GM18502 (cell line): Measurements from ENCODE around the gene NOS1.
"Not testable (repeated sequence)": the region's sequence is repeated elsewhere in the genome, so short reads cannot be mapped to it uniquely, and the experiment has no call there.

Experiments
- ATAC-seq: cut with Tn5 transposase; IDR thresholded peaks from one replicate; pipeline ENCODE4 v1.9.1; 2021; ENCODE audit warnings: mild to moderate bottlenecking; ENCODE audit not compliant: unreplicated experiment, poor library complexity

The NOS1 gene

DNA sequence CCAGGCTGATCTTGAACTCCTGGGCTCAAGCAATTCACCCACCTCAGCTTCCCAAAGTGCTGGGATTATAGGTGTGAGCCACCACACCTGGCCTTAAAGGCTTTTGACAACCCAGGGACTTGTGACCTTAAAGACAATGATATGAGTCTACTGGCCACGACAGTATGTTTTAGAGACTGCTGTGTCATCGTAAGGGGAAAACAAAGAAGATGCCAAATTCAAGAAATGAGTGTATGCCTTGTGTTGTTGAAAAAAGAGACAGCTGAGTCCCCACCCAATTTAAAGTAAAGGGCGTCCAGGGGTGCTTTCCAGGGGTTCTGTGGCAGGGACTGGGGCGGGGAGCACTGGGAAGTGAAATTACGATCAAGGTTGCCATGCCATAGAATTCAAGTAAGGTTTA, 144.7 kb downstream of the NOS1 start:
- ATAC-seq, result no peak

DNA sequence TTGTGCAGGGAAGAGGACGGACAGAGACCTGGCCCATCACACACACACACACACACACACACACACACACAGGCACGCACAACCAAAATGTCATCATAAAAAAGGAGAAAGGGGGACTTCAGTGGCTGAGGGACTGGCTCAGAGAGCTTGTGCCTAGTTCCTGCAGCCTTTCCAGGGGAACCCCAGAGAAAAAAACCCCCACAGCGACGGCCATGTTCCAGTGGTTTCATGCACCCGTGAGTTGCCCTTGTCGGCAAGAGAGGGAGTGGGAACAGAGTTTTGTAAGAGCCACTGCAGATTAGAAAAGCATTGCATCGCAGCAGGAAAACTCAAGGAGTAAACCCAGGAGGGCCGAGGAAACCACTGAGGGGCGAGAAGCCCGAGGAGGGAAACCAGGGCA, 146.6 kb downstream of the NOS1 start:
- no peak for ATAC-seq

GRCh38 chr12:117213295-117213808, 148.1 kb downstream of the NOS1 start:
- no peak for ATAC-seq

DNA sequence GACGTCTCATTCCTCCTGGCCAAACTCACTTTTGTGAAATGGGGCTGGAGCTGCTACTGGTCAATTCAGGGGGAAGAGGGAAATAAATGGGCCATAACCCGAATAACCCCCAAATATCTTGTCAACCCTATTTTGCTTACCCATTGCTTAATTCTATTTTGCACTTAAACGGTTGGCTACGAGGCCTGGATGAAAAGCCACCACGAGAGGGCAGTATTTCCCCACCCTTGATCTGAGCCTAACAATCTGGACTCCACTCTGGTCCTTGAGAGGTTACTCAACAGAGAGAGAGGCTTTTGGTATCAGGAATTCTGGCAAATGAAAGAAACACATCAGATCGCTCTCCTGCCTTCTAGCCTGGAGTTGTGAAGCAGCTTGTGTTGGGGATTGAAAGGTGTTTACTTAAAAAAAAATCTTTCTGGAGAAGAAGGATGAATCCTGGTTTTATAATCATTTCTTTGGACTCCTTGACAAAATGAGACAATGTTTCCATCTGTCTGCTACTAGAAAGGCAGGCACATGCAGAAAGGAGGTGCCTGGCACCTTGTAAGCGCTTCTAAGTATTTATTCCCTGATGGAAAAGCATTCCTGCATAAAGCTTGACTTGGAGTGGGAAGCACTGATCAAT, 148.7 kb downstream of the NOS1 start:
- ATAC-seq, result no peak

DNA sequence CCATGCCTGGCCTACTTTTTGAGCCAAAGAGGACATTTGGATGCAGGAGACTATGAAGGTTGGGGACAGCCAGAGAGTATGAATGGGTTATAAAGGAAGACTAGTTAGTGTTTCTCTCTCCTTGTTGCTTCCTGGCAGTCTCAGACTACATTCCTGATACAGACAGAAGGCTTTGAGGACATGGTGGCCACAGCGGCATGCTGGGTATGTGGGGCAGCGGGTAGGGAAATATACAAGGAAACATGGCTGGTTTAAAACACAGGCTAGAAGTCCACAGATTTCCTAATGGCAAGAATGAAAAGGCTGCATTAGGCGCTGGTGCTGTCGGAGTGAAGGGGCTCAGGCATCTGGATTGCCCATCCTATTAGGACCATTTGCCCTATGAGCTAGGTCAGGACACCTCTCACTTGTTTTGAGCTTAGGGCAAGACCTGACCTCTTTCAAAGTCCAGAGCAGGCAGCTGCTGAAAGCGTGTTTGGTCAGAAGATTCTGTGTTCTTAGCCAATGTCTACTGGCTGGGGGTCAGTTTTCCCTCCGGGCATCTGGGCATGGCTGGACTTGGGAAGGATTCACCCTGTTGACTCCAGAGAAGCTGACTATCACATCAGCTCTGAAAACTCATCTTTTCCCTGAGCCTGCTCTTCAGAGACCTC, 151.0 kb downstream of the NOS1 start:
- no peak for ATAC-seq

DNA sequence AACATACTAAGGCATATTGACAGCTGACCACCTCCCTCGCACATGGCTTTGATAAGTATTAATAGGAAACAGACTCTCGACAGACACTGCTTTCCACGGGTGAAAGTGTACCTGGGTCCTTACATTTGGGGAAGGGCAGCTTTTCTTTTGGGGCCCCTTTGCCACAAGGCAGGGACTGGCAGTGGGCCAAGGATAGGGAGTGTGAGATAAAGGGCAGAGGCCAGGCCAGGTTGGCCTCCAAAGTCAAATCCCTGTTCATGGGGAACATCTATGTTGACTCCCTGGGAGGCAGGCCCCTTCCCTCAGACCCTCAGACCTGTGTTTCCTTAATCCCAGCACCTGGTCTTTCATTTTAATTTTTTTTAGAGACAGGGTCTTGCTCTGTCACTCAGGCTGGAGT, 151.8 kb downstream of the NOS1 start:
- ATAC-seq, result no peak

GRCh38 chr12:117208811-117209455, 152.5 kb downstream of the NOS1 start:
- no peak for ATAC-seq

GRCh38 chr12:117208206-117208605, 153.2 kb downstream of the NOS1 start:
- ATAC-seq, result no peak

- no peak for ATAC-seq
Observed at GRCh38 chr12:117207675-117208074, 153.8 kb downstream of the NOS1 start.

GRCh38 chr12:117202556-117202955, 158.9 kb downstream of the NOS1 start:
- no peak for ATAC-seq

- no peak for ATAC-seq
Observed at GRCh38 chr12:117202033-117202432, 159.4 kb downstream of the NOS1 start.

DNA sequence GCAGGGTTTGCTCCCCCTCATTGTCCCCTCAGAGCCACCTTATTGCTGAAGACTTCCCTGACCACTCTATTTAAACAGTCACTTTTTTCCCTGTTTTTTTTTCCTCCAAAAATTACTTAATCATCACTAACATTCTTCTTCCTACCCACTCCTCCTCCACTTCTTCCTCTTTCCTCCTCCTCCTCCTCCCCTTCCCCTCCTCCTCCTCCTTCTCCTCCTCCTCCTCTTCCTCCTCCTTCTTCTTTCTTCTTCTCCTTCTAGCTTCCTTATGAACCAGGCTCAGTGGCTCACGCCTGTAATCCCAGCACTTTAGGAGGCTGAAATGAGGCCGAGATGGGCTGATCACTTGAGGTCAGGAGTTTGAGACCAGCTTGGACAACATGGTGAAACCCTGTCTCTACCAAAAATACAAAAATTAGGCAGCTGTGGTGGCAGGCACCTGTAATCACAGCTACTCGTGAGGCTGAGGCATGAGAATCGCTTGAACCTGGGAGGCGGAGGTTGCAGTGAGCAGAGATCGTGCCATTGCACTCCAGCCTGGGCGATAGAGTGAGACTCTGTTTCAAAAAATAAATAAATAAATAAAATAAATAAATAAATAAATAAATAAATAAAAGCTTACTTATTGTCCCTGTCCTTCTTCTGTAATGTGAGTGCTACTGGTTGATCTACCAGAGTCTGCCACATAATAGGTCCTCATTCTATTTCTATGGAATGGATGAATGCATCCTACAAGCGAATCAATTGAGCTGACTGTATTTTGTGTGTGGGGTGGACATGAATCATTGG, 161.3 kb downstream of the NOS1 start:
- ATAC-seq, result not testable (repeated sequence)

DNA sequence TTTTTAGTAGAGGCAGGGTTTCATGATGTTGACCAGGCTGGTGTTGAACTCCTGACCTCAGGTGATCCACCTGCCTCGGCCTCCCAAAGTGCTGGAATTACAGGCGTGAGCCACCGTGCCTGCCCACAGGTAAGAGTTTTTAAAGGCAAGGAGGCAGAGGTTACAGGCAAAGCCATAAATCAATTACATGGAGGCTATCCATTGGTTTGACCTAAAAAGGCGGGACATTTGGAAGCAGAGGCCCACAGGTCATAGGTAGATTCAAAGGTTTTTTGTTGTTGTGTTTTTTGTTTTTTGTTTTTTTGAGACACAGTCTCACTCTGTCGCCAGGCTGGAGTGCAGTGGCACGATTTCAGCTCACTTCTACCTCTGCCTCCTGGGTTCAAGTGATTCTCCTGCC, 165.1 kb downstream of the NOS1 start:
- not testable (repeated sequence) for ATAC-seq

DNA sequence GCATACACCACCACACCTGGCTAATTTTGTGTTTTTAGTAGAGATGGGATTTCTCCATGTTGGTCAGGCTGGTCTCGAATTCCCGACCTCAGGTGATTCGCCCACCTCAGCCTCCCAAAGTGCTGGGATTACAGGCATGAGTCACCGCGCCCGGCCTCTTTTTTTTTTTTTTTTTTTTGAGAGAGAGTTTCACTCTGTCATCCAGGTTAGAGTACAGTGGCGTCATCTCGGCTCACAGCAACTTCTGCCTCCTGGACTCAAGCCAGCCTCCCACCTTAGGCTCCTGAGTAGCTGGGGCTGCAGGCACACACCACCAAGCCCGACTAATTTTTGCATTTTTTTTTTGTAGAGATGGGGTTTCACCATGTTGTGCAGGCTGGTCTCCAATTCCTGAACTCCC, 166.4 kb downstream of the NOS1 start:
- ATAC-seq, result not testable (repeated sequence)

- no peak for ATAC-seq
Observed at GRCh38 chr12:117193903-117194302, 167.5 kb downstream of the NOS1 start.

- not testable (repeated sequence) for ATAC-seq
Observed at GRCh38 chr12:117192581-117192980, 168.8 kb downstream of the NOS1 start.

- ATAC-seq, result no peak
Observed at GRCh38 chr12:117192057-117192456, 169.4 kb downstream of the NOS1 start.

GRCh38 chr12:117190210-117190781, 171.1 kb downstream of the NOS1 start, which contains the start of gene FBXO21:
TSS of gene FBXO21 (minus strand) at chr12:117190470. CDS start at chr12:117190456, 14 bp downstream.
- ATAC-seq, result peak; percentile 94

GRCh38 chr12:117189725-117190209, 171.7 kb downstream of the NOS1 start:
- ATAC-seq, result peak; percentile 43
